CD14-positive monocyte (primary cell): ENCODE results near the gene HECW1. TPM values are rescaled to one million over a fixed set of nuclear protein-coding genes. Genes with fewer than 3 reads are reported as not detected.

ENCODE experiments used
- DNase-seq, 3 donors: peaks; one replicate each; pipeline ENCODE4 v3.0.0-alpha.2; 2011 to 2022
- H2AFZ ChIP-seq: 2 replicates; pipeline ENCODE4 v1.6.0; 2012; ENCODE audit warnings: mild to moderate bottlenecking, low read depth, low read length, inconsistent platforms; ENCODE audit not compliant: insufficient read depth, poor library complexity, severe bottlenecking
- H3K27ac ChIP-seq, 2 donors: 1 replicate in 1 of 2; 2 replicates in 1 of 2; pipeline ENCODE4 v1.5.1; 2012 to 2013; ENCODE audit warnings: low read length in 2 of 2, control low read depth in 1 of 2, inconsistent platforms in 1 of 2, low read depth in 1 of 2, mild to moderate bottlenecking in 1 of 2
- H3K27me3 ChIP-seq, 2 donors: one replicate each; pipeline versions ENCODE4 v1.6.0 to v1.6.1; 2011 to 2013; ENCODE audit warnings: low read length in 2 of 2; ENCODE audit not compliant: control insufficient read depth in 2 of 2, insufficient read depth in 2 of 2
- H3K36me3 ChIP-seq, 2 donors: replicated peaks in 1 of 2; 1 replicate in 1 of 2; 2 replicates in 1 of 2; pipeline versions ENCODE4 v1.5.1 to v1.6.1; 2012 to 2013; ENCODE audit warnings: low read length in 2 of 2, control low read depth in 1 of 2, inconsistent platforms in 1 of 2, mild to moderate bottlenecking in 1 of 2; ENCODE audit not compliant: insufficient read depth in 2 of 2, control insufficient read depth in 1 of 2
- H3K4me1 ChIP-seq, 2 donors: 1 replicate in 1 of 2; 2 replicates in 1 of 2; pipeline versions ENCODE4 v1.5.1 to v1.6.1; 2012 to 2013; ENCODE audit warnings: low read length in 2 of 2, control low read depth in 1 of 2, inconsistent platforms in 1 of 2, mild to moderate bottlenecking in 1 of 2, moderate library complexity in 1 of 2; ENCODE audit not compliant: insufficient read depth in 2 of 2, control insufficient read depth in 1 of 2
- H3K4me2 ChIP-seq: replicated peaks from 2 replicates; pipeline ENCODE3; 2012; ENCODE audit warnings: low read length, moderate library complexity, mild to moderate bottlenecking; ENCODE audit not compliant: poor library complexity, severe bottlenecking; ENCODE audit errors: extremely low read depth
- H3K4me3 ChIP-seq, 3 experiments: fragments of 200-600 bp in 1 of 3; sonication (generic) in 1 of 3; replicated peaks in 1 of 3; 1 replicate in 2 of 3; 2 replicates in 1 of 3; pipeline ENCODE4 v1.5.1; 2011 to 2013; ENCODE audit warnings: low read length in 3 of 3, mild to moderate bottlenecking in 3 of 3, control low read depth in 2 of 3, low read depth in 2 of 3, inconsistent platforms in 1 of 3, moderate library complexity in 1 of 3
- H3K79me2 ChIP-seq: 2 replicates; pipeline ENCODE4 v1.6.0; 2012; ENCODE audit warnings: mild to moderate bottlenecking, control low read depth, inconsistent platforms, low read length, moderate library complexity; ENCODE audit not compliant: insufficient read depth
- H3K9ac ChIP-seq: 2 replicates; pipeline ENCODE4 v1.6.0; 2017; ENCODE audit warnings: low read length, mild to moderate bottlenecking; ENCODE audit not compliant: insufficient read depth, poor library complexity, severe bottlenecking
- H3K9me3 ChIP-seq, 2 donors: replicated peaks in 1 of 2; 1 replicate in 1 of 2; 2 replicates in 1 of 2; pipeline versions ENCODE4 v1.5.1 to v1.6.1; 2012 to 2013; ENCODE audit warnings: low read length in 2 of 2, control low read depth in 1 of 2; ENCODE audit not compliant: control insufficient read depth in 1 of 2, insufficient read depth in 1 of 2
- H4K20me1 ChIP-seq: 2 replicates; pipeline ENCODE4 v1.6.0; 2012; ENCODE audit warnings: mild to moderate bottlenecking, low read length, control low read depth, moderate library complexity; ENCODE audit not compliant: insufficient read depth
- H3K27ac Mint-ChIP-seq, 7 donors: one replicate each; pipeline ENCODE4 v1.8.0; 2020; ENCODE audit warnings: mild to moderate bottlenecking in 7 of 7, mixed read lengths in 7 of 7, moderate library complexity in 6 of 7, inconsistent platforms in 2 of 7
- H3K27me3 Mint-ChIP-seq, 3 donors: one replicate each; pipeline ENCODE4 v1.8.0; 2021 to 2022; ENCODE audit warnings: low read depth in 3 of 3, mild to moderate bottlenecking in 3 of 3, mixed read lengths in 3 of 3, moderate library complexity in 3 of 3, inconsistent platforms in 1 of 3
- H3K36me3 Mint-ChIP-seq, 2 donors: one replicate each; pipeline ENCODE4 v1.8.0; 2020; ENCODE audit warnings: mixed read lengths in 2 of 2, inconsistent platforms in 1 of 2, mild to moderate bottlenecking in 1 of 2
- H3K4me1 Mint-ChIP-seq: one replicate; pipeline ENCODE4 v1.8.0; 2020; ENCODE audit warnings: mild to moderate bottlenecking, mixed read lengths
- H3K4me3 Mint-ChIP-seq, 2 donors: one replicate each; pipeline ENCODE4 v1.8.0; 2020; ENCODE audit warnings: mild to moderate bottlenecking in 2 of 2, mixed read lengths in 2 of 2, moderate library complexity in 1 of 2
- H3K9me3 Mint-ChIP-seq, 7 donors: one replicate each; pipeline ENCODE4 v1.8.0; 2020 to 2022; ENCODE audit warnings: mixed read lengths in 7 of 7, mild to moderate bottlenecking in 6 of 7, moderate library complexity in 6 of 7, inconsistent platforms in 2 of 7
- WGBS: methylation state at CpG from one replicate; pipeline ENCODE4 v1.1.5; 2013; ENCODE audit warnings: missing lambda C conversion rate; ENCODE audit not compliant: insufficient coverage; 5-methylcytosine and 5-hydroxymethylcytosine counted together
- intact Hi-C, 2 donors: fragments of 100-400 bp; cut with micrococcal nuclease; formaldehyde crosslinking; loops; one replicate each; pipeline versions ENCODE4 v1.15.0 to v1.15.1; 2023
- polyA plus RNA-seq, 3 donors: library from polyadenylated mRNA; depleted of rRNA in 1 of 3; unstranded in 2 of 3; stranded (reverse) in 1 of 3; fragments of 300-500 nt in 2 of 3; fragments of >200 nt in 1 of 3; fragmentation: Illumina TruSeq in 2 of 3; gene quantifications; 1 replicate in 2 of 3; 2 replicates in 1 of 3; pipeline ENCODE4 v1.2.3, GENCODE V29; 2012 to 2021
- TF ChIP-seq, protein P1 (sequence below): fragments of 200-600 bp; IDR thresholded peaks from one replicate; pipeline ENCODE4 v1.8.0; 2022; ENCODE audit warnings: antibody characterized with exemption, mild to moderate bottlenecking

The HECW1 gene
- polyA plus RNA-seq, 3 donors: not detected

GRCh38 chr7:43196379-43196778 lies 83.9 kb downstream of the HECW1 start:
- H4K20me1 ChIP-seq: no peaks in the 10 kb centered on the region
- Mint-ChIP-seq H3K4me3 (no peak overlapping the region), H3K36me3 (no peaks in the 10 kb centered on the region), H3K4me1 (no peaks in the 10 kb centered on the region), H3K27me3 (peaks cover 0 to 1% (median 0%) of the 10 kb centered on the region in 3 donors), H3K27ac (no peak overlapping the region), H3K9me3 (peaks cover 0 to 2% (median 0%) of the 10 kb centered on the region in 7 donors)
- H3K27me3 ChIP-seq: no peaks in the 10 kb centered on the region
- H2AFZ ChIP-seq: no peak overlapping the region
- no peak overlapping the region for H3K27ac ChIP-seq
- 85% methylated on average over 3 of the region's 5 CpGs for WGBS
- no peak overlapping the region for H3K9ac ChIP-seq
- intact Hi-C loops: no loop called here
- TF ChIP-seq, protein P1, sequence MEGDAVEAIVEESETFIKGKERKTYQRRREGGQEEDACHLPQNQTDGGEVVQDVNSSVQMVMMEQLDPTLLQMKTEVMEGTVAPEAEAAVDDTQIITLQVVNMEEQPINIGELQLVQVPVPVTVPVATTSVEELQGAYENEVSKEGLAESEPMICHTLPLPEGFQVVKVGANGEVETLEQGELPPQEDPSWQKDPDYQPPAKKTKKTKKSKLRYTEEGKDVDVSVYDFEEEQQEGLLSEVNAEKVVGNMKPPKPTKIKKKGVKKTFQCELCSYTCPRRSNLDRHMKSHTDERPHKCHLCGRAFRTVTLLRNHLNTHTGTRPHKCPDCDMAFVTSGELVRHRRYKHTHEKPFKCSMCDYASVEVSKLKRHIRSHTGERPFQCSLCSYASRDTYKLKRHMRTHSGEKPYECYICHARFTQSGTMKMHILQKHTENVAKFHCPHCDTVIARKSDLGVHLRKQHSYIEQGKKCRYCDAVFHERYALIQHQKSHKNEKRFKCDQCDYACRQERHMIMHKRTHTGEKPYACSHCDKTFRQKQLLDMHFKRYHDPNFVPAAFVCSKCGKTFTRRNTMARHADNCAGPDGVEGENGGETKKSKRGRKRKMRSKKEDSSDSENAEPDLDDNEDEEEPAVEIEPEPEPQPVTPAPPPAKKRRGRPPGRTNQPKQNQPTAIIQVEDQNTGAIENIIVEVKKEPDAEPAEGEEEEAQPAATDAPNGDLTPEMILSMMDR: no peak
- DNase-seq: no peak
- H3K4me2 ChIP-seq: no peak overlapping the region
- H3K79me2 ChIP-seq: no peaks in the 10 kb centered on the region
- no peak overlapping the region for H3K4me3 ChIP-seq
- H3K36me3 ChIP-seq: no peaks in the 10 kb centered on the region
- no peaks in the 10 kb centered on the region for H3K9me3 ChIP-seq
- H3K4me1 ChIP-seq: no peaks in the 10 kb centered on the region

DNA sequence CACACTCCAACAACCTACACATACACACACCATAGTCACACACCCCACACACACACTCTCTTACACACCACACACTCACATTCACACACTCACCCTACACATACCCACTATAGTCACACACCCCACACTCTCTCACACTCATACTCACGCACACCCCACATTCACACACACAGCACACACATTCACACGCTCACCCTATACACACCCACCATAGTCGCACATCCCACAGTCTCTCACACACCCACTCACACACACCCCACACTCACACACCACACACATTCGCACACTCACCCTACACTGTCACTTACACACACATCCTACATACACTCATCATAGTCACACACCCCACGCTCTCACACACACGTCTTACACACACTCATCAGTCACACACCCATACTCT lies 85.6 kb downstream of the HECW1 start:
- Histone ChIP-seq H3K4me1 (no peaks in the 10 kb centered on the region), H4K20me1 (no peaks in the 10 kb centered on the region), H3K36me3 (no peaks in the 10 kb centered on the region), H3K79me2 (no peaks in the 10 kb centered on the region), H2AFZ (no peak overlapping the region), H3K9ac (no peak overlapping the region), H3K4me2 (no peak overlapping the region), H3K27me3 (no peaks in the 10 kb centered on the region), H3K27ac (no peak overlapping the region), H3K4me3 (no peak overlapping the region), H3K9me3 (no peaks in the 10 kb centered on the region)
- Mint-ChIP-seq H3K4me1 (no peaks in the 10 kb centered on the region), H3K9me3 (peaks cover 0 to 2% (median 0%) of the 10 kb centered on the region in 7 donors), H3K36me3 (no peaks in the 10 kb centered on the region), H3K27ac (no peak overlapping the region), H3K4me3 (no peak overlapping the region), H3K27me3 (peaks cover 0 to 3% (median 0%) of the 10 kb centered on the region in 3 donors)
- DNase-seq: no peak
- WGBS: 94% methylated on average over 6 of the region's 6 CpGs
- intact Hi-C loops: no loop called here
- TF ChIP-seq, protein P1: no peak
